AG08396 (cell line): ENCODE measurements around the gene HSPD1.

ENCODE experiments used
- DNase-seq: peaks from one replicate; pipeline ENCODE4 v3.0.0; 2012; ENCODE audit warnings: low spot score, mixed read lengths

The HSPD1 gene

DNA sequence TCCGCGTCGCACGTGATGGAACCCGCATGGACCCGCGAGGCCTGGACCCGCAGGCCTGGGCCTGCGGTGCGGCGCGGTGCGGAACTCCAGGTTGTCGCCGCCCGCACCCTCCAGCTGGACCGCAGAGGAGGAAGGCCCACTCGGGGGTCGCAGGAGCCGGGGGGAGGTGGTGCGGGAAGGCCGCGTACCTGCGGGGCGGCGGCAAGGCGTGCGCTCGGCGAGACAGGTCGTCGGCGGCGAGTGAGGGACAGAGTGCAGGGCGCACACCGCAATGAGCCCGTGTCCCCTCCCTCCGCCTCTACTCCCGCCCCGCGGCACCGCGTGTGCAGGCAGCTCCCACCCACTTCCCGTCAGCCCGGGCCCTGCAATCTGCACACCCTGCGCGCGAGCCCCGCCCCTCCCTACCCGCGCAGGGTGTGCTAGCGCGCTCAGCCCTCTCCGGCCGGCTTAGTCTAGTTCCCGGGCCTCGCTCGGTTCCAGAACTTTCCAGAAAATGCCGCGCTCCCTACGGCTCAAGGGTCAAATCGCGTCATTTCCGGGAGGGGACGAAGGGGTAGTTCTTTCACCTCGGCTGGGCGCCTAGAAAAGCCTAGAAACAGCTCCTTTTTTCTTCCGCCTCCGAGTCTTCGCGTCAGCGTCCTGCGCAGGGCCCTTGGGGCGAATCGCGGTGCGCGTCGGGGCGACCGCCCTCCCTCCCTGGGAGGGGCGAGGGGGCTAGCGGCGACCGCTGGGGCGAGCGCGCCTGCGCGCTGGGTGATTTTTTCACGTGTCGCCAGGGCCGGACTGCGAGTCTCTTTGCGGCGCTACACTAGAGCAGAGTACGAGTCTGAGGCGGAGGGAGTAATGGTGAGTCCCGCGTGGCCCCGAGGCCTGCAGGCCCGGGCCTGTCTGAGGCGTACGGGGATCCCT is at the start of gene HSPD1, which contains the start of gene HSPE1:
Gene HSPD1, minus strand, starts transcription at position 247 of the 909 bp plus-strand sequence. CDS start 992 bp downstream, outside the sequence.
Gene HSPE1, plus strand, starts transcription at position 786 of the 909 bp plus-strand sequence. Its CDS starts 58 bp downstream, at position 844.
- DNase-seq = peak; percentile 98

DNA sequence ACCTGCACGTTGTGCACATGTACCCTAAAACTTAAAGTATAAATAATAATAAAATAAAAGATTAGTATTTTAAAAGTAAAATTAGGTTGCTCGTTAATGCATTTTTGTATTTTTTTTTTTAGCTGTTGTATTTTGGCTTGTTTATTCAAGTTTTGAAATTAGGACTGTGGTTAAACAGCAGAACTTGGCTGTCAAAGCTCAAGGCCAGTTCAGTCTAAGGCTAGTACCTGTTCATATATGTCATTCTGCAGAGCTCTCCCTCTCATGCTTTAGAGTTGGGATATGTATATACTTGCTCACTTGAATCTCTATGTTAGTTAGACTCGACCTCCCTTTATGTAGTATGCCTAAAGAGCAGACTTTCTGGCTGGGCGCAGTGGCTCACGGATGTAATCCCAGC is 48.9 kb upstream of the HSPD1 start:
- DNase-seq = no peak

DNA sequence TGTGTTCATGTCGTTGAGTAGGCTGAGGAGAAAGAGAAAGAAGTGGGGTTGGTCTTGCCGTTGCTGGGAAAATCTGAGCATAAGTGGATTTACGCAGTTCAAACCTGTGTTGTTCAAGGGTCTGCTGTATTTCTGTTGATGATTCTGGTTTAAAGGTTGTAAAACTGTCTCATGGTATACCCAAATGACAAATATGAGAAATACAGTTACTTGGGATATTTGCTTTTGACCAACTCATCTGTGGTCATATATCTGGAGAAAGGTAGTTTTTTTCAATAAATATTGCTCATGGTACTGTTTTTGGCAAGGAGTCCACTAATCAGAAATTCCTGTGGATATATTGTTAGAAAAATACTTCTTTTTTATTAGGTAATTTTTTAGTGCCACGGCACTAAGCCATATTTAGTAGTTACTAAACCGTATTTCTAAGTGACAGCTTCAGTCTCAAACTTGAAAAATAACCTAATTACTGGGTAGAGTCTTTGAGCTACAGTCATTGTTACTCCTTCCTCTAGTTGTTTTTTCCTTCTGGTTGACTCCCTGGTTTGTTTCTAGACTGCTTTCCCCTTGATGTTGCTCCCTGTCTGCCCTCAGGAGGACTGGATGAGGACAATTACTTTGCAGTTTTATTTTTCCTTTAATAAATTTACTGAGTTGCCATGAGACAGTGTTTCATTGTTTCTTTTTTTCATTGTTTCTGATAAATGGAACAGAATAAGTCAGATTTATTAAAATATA is 47.7 kb upstream of the HSPD1 start:
- DNase-seq = no peak

DNA sequence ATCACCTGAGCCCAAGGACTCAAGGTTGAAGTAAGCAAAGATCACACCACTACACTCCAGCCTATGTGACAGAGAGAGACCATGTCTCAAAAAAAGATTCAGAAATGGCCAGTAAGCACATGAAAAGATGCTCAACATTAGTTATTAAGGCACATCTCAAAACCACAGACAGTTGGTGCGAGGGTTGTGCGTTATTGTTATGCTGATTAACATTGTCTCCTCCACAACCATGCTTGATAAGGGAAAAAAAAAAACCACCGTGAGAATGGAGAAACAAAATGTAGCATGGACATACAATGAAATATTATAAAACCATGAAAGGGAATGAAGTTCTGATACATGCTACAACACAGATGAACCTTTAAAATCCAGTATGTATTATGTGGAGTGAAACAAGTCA is 43.6 kb upstream of the HSPD1 start:
- no peak for DNase-seq

DNA sequence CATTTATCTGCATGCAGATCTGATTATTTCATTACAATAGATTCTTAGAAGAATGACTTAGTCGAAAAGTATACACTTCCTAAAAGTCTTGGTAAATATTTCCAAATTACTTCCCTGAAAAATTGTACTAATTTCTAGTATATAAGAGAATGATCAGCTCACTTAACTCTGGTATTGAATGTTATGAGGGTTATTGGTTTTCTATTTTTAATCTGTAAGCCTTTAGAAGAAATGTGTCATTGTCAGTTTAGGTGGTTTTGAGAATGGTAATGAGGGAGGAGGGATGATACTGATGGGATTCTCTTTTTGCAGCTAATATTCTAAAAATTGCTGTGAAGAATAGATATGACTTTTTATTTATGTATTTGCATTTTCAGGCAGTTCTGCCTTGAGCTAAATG is 40.1 kb upstream of the HSPD1 start:
- DNase-seq = no peak

DNA sequence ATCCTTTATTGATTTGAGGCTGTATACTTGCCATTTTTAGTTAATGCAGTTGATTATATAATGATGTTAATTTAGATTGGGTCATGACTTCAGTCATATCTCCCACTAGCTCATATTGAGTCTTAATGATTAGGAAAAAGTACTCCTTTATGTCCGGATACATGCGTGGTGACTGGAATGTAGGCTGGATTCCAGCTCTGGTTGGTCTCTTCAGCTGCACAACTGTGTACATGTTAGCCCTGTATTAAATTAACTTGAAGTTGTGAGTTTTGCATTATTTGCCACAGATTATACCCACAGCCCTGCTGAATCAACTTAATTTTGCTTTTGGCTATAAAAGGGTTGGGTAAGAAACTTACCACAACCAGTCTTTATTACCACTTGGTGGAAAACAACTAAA is 38.8 kb upstream of the HSPD1 start:
- peak; percentile 16 for DNase-seq

DNA sequence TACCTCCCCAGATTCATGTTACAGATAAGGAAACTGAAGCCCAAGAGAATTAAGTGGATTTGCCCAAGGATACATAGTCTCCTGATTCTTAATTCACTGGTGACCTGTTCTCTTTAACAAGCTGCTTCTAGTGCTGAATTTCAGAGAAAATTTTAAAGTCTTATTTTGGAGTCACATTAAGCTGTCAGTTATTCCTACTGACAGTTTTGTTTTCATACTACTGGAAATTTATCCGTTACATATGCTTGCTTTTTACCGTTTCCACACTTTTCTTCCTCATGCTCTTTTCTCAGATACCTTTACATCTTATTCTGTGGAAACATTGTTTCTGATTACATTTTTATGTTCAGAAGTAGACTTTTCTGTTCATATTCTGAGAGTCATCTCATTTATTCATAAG is 17.5 kb upstream of the HSPD1 start:
- DNase-seq = no peak

DNA sequence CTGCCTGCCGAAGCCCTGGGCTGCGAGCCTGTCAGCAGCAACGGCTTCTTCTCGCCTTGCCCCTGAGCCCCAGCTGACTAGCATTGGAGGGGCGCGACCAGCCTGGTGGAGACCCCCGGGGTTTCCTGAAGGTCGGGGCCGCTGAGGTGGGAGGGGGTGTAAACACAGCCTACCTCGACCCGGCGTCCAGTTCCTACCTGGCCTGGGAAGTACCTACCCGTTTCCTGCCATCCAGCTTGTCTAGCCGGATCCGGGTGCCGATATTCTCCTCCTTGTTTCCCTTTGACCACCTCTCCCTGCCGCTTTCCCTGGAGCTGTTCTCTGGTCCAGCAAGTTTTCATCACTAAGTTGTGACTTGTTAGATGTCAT is 16.7 kb upstream of the HSPD1 start:
- peak; percentile 40 for DNase-seq

DNA sequence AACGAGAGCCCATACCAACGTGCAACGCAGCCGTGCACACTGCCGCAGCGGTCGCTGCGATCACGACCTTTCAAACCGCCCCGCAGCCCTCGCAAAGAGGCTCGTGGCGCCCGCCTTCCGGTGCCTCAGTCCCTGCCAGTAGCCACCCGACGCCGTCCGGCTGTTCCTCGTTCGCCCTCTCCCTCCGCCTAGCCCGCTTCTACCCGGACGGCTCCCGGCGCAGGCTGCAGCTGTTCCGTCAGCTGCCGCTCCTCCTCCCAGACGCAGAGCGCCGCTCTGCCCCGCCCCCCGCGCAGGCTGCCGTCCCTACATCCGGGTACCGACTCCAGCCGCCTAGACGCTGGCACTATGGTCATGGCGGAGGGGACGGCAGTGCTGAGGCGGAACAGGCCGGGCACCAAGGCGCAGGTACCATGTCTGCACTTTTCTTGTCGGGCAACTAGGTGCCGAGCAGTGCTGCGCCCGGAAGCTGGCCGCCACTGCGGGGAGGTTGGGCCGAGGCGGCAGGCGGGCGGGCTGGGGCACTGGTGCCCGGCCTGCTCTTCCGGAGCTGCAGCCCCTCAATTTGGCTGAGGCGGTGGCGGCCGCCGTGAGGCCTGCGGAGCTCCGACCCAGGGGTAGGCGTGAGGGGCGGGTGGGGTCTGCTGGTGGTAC is 16.2 kb upstream of the HSPD1 start, which contains the start of gene MOB4:
Gene MOB4, plus strand, starts transcription at position 328 of the 654 bp plus-strand sequence. Its CDS starts 21 bp downstream, at position 349.
- peak; percentile 98 for DNase-seq

DNA sequence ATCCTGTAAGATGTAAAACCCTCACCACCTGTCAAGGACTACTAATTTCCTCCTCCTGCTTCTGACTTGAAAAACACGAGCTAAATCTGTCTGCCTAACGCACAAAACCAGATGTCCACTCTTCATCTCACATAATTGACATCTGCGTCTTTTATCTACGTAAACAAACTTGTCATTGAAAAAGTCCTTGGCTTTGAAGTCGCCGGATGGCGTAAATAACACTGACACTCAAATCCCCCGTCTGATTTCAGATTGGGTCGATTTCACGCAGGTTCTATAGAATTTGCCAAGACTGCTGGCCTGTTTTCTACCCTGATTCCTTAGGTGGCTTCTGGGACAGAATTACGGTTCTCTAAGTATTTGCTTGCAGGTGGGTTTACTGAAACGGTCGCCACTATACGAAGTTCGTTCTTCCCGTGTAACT is 15.7 kb upstream of the HSPD1 start:
- no peak for DNase-seq

DNA sequence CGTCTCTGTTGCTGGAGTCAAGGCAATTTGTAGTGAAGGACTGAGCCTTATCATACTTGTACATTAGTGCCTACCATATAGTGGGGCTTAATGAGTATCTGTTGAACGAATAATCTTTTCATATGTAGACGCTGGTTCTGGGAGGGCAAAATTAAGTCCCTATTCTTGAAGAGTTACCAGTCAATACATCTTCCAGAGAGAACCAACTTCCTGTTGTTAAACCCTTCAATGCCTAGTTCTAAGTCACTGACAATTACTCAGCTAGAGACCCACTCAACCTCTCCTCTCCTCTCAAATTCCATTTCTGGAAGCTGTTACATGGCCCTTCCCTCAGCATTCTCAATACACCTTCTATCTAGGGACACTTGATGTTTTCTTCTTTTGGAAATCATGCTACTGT is 15.1 kb upstream of the HSPD1 start:
- no peak for DNase-seq

DNA sequence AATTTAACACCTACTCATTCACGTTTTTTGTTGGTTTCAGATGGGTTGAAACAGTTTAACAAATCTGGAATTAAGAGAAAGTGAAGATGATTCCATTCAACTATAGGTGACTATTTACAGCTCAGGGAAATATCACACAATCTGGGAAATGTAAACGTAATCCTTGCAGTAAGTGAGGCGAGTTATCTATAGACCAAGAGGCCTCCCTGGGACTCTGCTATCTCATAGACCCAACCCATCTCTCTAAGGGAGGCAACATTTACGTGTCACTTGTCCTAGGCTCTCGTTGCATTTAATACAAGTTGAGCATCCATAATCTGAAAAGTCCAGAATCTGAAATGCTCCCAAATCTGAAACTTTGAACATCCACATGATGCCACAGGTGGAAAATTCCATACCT is 14.3 kb upstream of the HSPD1 start:
- DNase-seq = no peak

DNA sequence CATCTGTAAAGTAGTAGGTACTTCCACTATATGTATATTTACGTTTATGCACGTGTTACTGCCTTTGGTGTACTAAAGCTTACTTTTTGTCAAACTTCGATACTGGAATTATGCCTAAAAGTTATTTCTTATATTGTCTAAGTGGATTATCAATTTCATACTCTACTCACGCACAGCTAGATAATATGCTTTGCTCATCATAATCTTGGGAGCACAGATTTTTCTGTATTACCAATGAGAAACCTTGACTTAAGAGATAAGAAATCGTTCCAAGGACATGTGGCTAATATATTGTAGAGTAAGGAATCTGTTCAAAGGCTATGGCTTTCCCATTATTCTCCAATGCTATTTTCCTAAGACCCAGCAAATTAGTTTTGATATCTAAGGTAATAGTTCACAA is 7.0 kb upstream of the HSPD1 start:
- no peak for DNase-seq

DNA sequence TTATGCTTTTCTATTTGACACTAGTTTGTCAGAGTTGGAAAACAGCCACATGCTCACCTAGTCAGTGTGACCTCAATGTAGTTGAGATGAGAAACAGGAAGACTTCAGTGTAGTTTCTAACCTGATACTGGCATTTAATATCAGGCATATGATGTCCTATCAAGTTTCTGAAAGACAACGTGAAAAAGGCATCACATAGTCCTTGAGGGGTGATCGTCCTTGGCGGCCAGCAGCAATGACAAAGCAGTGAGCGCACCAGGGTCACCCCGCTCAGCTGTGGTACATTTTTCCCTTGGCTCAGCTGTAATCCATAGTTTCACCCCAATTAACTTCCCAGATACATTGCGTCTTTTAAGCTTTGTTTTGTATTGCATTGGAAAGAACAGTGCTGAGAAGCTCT is 4.9 kb upstream of the HSPD1 start:
- no peak for DNase-seq

DNA sequence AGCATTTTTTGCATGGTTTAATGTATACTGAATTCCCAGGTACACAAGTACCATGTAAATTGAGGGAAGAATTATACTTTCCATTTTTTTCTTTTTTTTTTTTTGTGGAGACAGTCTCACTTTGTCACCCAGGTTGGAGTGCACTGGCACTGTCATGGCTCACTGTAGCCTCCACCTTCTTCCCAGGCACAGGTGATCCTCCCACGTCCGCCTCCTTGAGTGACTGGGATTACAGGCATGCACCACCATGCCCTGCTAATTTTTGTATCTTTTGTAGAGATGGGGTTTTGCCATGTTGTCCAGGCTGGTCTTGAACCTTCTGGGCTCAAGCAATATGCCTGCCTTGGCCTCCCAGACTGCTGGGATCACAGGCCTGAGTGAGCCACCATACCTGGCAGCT is 4.4 kb upstream of the HSPD1 start:
- DNase-seq = no peak

DNA sequence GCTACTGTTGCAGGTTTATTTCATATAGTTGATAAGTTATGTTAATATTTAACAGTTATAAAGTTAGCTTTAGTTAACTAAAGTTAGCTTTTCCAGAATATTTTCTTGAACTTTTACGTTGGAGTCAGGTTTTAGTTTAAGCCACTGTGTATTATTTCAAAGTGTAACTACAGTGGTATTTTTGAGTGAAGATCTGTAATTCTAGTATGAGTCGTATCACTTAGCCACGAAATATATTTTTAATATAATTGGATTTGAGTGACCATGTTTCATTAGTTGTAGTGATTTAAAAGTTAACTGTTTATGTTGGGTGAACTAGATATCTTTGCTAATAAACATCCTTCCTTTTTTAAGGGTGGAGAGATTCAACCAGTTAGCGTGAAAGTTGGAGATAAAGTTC is 3.0 kb upstream of the HSPD1 start:
- DNase-seq = no peak

DNA sequence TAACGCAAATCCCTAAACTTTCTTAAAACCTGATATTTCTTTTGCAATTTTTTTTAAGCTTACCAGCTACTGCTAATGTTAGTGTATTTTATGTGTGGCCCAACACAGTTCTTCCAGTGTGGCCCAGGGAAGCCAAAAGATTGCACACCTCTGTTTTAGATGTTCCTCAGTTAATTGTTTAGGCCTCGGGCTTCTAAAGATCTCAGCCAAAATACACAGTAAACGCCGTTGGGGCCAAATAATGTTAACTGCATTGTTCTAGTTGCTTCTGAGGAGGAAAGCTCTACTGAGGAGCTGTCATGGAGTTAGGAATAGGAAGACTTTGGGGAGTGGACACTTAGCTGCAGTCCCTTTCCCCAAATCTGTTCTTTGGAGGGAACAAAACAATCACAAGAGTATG is 2.6 kb upstream of the HSPD1 start:
- no peak for DNase-seq

DNA sequence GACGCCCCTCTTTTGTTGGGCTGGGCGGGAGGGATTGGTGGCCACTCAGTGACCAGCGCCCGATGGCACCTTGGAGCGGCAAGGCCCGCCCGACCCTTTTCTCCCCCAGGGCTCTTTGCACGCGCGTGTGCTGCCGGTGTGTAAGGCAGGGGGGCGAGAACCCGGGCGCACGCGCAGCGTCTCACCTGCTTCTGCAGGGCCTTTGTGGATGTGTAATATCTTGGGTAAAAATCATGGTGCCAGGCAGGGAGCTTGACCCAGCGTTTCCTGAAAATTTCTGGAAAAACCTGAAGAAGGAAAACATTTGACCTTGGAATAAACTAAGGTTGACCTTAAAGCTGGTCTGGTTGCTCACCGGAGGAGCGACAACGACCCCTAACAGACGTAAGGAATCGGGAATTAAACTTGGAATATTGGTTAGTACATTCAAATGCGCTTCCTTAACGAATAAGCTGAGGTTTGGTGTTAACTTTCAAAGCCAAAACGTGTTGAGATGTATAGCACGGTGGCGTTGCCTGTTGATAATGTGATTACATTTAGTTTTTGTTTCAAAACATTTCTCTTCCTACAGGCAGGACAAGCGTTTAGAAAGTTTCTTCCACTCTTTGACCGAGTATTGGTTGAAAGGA is 977 bp upstream of the HSPD1 start:
- no peak for DNase-seq

DNA sequence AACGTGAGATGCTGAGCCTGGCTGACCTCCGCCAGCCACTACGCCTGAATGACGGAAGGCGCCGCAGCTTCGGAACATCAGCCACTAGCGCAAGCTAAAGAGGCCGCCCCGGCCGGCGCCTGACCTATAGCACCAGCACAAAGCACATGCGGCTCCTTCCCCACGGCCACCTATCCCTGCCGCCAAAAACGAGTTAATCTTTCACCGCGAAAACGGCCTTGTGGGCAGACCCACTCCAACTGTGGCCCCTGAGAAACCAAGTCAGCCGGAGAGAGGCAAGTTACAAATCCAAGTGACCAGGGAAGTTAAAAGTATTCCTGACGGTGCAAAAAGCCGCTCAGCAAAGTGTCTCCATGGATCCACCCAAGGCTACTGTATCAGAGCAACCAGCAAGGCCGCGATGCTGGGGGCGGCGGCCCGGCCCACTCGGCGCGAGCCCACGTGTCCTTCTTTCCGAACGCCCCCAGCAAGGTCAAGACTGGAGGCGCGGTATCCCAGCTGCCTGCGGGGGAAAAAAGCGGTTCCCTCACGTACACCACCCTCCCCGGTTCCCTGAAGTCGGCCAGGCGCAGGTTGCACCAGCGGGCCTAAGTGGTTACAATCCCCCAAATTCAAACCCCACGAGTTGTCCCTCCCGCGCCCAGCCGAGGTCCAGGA is 575 bp downstream of the HSPD1 start:
- DNase-seq = peak; percentile 50

DNA sequence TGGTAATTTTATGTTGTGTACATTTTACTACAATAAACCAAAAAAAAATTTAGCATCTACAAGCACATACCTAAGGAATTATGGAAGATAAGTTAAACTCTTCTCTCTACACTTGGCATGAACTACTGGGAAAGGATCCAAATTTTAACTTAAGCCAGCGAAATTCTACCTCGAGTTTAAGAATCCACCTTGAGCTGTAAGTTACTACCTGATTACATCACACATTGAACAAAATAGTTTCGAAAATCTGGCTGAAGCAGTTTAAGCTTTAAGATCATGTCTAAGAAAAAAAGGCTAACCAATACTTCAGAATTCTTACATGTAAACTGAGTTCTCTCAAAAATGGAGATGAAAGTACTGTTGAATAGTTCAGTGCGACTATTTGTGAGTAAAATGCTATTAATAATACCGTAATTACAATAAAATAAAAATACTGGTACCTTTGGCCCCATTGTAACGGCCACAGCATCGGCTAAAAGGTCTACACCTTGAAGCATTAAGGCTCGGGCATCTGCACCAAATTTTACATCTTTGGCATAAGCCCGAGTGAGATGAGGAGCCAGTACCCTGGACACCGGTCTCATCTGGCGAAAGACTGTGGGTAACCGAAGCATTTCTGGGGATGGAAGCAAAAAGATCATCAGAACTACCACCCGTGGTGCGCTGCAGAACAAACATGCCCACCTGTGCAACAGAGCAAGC is 1.3 kb downstream of the HSPD1 start:
- no peak for DNase-seq

DNA sequence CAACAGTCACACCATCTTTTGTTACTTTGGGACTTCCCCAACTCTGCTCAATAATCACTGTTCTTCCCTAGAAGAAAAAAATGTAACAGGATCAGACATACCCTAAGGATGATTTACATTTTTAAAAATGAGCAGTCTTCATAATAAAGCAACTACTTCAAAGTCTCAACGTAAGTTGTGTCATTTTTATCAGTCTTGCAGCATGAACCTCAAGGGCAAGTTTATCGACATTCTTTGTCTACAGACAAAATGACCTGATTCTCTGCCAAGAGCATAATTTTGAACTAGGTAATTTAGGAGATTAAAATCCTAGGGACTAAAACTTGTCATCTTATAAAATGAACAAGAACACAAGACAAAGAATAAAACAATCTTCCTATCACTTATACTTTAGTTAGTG is 2.3 kb downstream of the HSPD1 start:
- DNase-seq = no peak
